Astrocyte of the cerebellum (primary cell): ENCODE data around the gene ECE1.

Experiments used
- DNase-seq: peaks from one replicate; pipeline ENCODE4 v3.0.0-alpha.2; 2011; ENCODE audit warnings: low read depth
- H3K4me3 ChIP-seq: 2 replicates; pipeline ENCODE4 v1.5.1; 2011; ENCODE audit warnings: mild to moderate bottlenecking, low read depth, low read length, moderate library complexity
- in situ Hi-C: cut with HindIII; loops from 2 replicates; pipeline ENCODE4 v1.10.0; 2017; ENCODE audit warnings: low sequenced_read_pairs
- TF ChIP-seq, protein P1 (sequence below): IDR thresholded peaks from 2 replicates; pipeline ENCODE4 v1.5.1; 2012; ENCODE audit warnings: low read length, low read depth, moderate library complexity, mild to moderate bottlenecking; ENCODE audit errors: missing control alignments

ECE1 gene

DNA sequence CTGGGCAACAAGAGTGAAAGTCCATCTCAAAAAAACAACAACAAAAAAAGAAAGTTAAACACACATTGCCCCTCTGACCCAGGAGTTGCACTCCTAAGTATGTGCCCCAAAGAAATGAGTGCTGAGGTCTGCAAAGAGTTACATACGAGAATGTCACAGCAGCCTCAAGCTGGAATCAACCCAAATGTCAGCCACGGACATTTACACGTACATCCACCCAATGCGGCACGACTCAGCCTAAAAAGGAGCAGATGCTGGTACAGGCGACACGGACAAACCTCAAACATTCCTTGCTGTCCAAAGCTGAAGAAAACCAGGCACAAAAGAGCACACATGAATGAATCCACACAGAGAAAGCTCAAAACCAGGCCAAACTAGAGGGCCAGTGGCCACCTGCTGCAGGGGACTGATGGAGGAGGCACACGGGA, 46.8 kb upstream of the ECE1 start:
- H3K4me3 ChIP-seq: no peak overlapping the region
- in situ Hi-C loops: loop anchor here (10.0 kb wide), 1 partner anchor 92 kb away; no protein-coding TSS in a partner anchor
- DNase-seq: no peak
- TF ChIP-seq, protein P1, sequence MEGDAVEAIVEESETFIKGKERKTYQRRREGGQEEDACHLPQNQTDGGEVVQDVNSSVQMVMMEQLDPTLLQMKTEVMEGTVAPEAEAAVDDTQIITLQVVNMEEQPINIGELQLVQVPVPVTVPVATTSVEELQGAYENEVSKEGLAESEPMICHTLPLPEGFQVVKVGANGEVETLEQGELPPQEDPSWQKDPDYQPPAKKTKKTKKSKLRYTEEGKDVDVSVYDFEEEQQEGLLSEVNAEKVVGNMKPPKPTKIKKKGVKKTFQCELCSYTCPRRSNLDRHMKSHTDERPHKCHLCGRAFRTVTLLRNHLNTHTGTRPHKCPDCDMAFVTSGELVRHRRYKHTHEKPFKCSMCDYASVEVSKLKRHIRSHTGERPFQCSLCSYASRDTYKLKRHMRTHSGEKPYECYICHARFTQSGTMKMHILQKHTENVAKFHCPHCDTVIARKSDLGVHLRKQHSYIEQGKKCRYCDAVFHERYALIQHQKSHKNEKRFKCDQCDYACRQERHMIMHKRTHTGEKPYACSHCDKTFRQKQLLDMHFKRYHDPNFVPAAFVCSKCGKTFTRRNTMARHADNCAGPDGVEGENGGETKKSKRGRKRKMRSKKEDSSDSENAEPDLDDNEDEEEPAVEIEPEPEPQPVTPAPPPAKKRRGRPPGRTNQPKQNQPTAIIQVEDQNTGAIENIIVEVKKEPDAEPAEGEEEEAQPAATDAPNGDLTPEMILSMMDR: no peak

DNA sequence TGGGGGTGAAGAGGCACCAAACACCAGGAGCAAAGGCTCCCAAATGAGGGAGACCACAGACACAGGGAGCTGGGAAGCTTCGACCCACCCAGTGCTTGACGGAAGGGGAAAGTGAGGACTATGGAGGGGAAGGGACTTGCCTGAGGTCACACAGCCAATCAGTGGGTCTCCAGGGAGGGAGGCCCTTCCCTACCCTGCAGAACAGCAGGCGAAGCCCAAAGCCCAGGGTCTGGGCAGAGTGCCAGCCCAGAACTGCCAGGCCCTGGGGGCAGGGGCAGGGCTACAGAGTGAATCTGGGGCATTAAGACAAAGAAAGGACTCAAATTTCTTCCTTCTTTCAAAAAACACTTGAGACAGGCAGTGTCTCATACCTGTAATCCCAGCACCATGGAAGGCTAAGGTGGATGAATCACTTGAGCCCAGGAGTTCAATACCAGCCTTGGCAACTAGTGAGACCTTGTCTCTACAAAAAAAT, 45.5 kb upstream of the ECE1 start:
- no peak overlapping the region for H3K4me3 ChIP-seq
- in situ Hi-C loops: loop anchor here (10.0 kb wide), 1 partner anchor 91 kb away; no protein-coding TSS in a partner anchor
- TF ChIP-seq, protein P1: no peak
- DNase-seq: no peak

DNA sequence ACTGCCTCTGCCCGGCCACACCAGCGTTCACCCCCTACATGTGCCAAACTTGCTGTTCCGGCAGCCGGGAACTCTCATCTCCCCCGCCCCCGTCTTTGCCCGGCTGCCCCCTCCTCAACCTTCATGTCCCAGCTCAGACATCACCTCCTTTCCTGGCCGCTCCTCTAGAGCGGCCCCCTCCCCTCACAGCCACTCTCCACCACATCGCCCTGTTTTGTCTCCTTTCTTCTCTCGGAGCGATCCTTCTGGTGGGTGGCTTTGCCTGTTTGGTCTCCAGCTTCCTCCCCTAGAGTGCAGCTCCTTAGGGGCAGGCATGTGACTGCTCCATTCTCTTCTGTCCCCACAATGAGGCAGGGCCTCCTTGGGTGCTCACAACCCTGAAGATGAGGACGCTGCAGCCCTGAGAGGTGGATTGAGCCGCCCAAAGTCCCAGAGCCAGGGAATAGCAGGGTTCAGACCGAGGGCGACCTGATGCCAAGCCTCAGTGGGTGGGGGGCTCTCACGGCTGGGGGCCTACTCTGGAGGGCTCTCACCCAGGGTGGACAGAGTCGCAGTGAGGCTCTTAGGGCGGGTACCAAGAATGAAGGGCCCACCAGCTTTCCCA, 44.9 kb upstream of the ECE1 start:
- TF ChIP-seq, protein P1: no peak
- no peak for DNase-seq
- in situ Hi-C loops: loop anchor here (10.0 kb wide), 1 partner anchor 90 kb away; no protein-coding TSS in a partner anchor
- H3K4me3 ChIP-seq: peak overlapping the region; percentile 8

DNA sequence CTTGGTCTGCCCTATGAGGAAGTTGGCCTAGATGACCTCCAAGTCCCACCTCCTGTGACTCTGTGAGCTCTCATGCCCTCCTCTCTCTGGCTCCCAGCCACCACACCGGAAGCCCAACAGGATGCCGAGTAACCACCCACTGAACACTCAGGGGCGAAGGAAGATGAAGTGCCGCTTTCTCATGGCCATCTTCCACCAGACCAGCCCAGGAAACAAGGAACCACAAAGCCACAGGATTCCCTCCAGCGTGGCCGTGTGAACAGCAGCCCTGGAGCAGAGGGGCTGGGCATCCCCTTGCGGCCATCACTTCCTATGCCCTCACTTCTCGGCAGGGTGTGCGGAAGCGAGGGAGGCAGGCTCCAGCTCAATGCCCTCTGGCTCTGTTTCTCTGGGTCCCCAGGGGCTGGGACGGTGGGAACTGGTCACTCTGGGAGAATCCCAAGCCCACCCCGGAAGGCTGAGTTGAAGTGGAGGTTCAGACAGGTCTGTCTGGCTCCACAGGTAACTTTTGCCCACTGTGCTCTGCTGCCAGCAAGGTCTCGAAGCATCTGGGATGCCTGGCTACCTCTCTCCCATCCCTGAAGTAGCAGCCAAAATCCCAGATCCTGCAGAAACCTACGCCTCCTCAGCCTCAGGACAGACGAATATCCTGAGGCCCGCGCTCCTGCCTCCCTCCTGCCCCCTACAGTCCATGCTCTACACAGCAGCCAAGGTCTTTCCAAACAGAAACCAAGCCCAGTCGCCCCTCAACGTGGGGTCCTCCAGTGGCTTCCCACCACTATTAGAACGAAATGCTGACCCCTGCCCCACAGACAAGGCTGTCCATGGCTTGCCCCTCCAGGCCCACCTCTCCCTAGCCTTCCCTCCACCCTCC, 44.2 kb upstream of the ECE1 start:
- TF ChIP-seq, protein P1: peak; percentile 93
- H3K4me3 ChIP-seq: peak overlapping the region; percentile 8
- in situ Hi-C loops: loop anchor here (10.0 kb wide), 1 partner anchor 90 kb away; no protein-coding TSS in a partner anchor
- peak; percentile 82 for DNase-seq

DNA sequence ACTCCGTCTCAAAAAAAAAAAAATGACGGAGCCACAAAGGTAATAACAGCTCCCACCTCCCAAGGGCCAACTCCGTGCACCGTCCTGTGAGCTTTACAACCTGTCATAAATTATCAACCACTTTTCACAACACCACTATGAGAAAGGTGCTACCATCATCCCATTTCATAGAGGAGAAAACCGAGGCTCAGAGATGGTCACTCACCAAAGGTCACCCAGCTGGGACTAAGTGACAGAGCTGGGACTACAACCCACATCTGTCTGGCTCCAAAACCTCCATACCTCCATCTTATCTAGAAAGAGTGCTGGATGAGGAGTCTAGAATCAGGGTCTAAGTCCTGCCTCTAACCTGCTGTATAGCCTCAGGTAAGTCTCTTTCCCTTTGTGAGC, 43.6 kb upstream of the ECE1 start:
- no peak overlapping the region for H3K4me3 ChIP-seq
- in situ Hi-C loops: loop anchor here (10.0 kb wide), 1 partner anchor 89 kb away; no protein-coding TSS in a partner anchor
- TF ChIP-seq, protein P1: no peak
- DNase-seq: no peak

DNA sequence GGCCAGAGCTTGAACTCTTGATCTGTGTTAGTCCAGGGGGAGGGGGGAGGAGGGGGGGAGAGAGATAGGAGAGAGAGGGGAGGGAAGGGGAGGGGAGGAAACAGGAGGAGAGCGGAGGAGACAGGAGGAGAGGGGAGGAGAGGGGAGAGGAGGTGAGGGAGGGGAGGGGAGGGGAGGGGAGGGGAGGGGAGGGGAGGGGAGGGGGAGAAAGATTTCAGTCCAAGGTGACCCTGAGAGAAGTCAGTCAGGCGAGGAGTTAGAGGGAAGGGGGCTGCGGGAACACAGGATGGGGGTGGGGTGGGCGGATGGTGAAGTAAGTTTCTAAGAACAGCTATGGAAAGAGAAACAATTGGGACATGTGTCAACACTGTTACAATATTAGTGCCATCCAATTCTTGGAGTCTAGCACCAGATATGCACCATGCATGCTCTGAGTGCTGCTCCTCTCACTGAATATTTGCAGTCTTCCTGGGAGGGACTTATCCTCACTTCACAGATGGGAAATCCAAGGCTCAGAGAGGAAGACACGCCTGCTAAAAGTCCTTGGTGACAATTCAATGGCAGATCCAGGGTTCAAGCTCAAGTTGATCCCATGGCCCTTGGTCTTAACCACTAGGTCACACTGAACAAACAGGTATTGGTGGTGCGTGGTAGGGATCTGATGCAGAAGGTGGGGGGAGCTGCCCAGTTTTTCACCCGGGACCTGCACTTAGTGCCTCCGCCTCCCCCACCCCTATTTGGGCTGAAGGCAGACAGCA, 42.5 kb upstream of the ECE1 start:
- DNase-seq: no peak
- in situ Hi-C loops: loop anchor here (10.0 kb wide), 1 partner anchor 88 kb away; no protein-coding TSS in a partner anchor
- TF ChIP-seq, protein P1: no peak
- no peak overlapping the region for H3K4me3 ChIP-seq
